ENCODE data around the gene BTNL3.

DNA sequence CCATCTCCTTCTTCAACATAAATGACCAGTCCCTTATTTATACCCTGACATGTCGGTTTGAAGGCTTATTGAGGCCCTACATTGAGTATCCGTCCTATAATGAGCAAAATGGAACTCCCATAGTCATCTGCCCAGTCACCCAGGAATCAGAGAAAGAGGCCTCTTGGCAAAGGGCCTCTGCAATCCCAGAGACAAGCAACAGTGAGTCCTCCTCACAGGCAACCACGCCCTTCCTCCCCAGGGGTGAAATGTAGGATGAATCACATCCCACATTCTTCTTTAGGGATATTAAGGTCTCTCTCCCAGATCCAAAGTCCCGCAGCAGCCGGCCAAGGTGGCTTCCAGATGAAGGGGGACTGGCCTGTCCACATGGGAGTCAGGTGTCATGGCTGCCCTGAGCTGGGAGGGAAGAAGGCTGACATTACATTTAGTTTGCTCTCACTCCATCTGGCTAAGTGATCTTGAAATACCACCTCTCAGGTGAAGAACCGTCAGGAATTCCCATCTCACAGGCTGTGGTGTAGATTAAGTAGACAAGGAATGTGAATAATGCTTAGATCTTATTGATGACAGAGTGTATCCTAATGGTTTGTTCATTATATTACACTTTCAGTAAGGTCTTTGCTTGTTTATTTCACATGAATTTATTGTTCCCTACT, 38.2 kb upstream of the BTNL3 start:
- TF ChIP-seq, protein P1, sequence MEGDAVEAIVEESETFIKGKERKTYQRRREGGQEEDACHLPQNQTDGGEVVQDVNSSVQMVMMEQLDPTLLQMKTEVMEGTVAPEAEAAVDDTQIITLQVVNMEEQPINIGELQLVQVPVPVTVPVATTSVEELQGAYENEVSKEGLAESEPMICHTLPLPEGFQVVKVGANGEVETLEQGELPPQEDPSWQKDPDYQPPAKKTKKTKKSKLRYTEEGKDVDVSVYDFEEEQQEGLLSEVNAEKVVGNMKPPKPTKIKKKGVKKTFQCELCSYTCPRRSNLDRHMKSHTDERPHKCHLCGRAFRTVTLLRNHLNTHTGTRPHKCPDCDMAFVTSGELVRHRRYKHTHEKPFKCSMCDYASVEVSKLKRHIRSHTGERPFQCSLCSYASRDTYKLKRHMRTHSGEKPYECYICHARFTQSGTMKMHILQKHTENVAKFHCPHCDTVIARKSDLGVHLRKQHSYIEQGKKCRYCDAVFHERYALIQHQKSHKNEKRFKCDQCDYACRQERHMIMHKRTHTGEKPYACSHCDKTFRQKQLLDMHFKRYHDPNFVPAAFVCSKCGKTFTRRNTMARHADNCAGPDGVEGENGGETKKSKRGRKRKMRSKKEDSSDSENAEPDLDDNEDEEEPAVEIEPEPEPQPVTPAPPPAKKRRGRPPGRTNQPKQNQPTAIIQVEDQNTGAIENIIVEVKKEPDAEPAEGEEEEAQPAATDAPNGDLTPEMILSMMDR (IDR thresholded peaks at IDR 0.05; ENCODE audit: low read depth, low read length): no peak
- TF ChIP-seq MYC (IDR thresholded peaks at IDR 0.05; ENCODE audit: low read depth, low read length): no peak
